22Rv1 (cell line): ENCODE results near the gene AGTR1.
"Not testable (repeated sequence)": the region's sequence is repeated elsewhere in the genome, so short reads cannot be mapped to it uniquely, and the experiment has no call there.

Source experiments
- CTCF ChIP-seq: fragments of 450-650 bp; IDR thresholded peaks from 2 replicates; pipeline ENCODE4 v1.5.1; 2017; ENCODE audit warnings: mild to moderate bottlenecking
- ZFX ChIP-seq: fragments of 450-650 bp; IDR thresholded peaks from 2 replicates; pipeline ENCODE4 v1.6.1; 2017; ENCODE audit warnings: antibody characterized with exemption, borderline replicate concordance

GRCh38 chr3:148785026-148785425 is 87.3 kb downstream of the AGTR1 start:
- not testable (repeated sequence) for TF ChIP-seq CTCF, ZFX
